Measurements from ENCODE around the gene TAB2.

Gene TAB2

GRCh38 chr6:149414821-149415220 lies 97.3 kb downstream of the TAB2 start:
- DNase-seq (ENCODE audit: low spot score): no peak
- no peak for TF ChIP-seq CTCF (IDR thresholded peaks at IDR 0.05; ENCODE audit: extremely low read depth, insufficient read depth, missing control alignments)
- in situ Hi-C loops (cut with MboI; ENCODE audit: low pct_unique_long_range_greater_than_20kb, low sequenced_read_pairs, unreplicated experiment): loop anchor here (10.0 kb wide), 1 partner anchor 230 kb away; no protein-coding TSS in a partner anchor

DNA sequence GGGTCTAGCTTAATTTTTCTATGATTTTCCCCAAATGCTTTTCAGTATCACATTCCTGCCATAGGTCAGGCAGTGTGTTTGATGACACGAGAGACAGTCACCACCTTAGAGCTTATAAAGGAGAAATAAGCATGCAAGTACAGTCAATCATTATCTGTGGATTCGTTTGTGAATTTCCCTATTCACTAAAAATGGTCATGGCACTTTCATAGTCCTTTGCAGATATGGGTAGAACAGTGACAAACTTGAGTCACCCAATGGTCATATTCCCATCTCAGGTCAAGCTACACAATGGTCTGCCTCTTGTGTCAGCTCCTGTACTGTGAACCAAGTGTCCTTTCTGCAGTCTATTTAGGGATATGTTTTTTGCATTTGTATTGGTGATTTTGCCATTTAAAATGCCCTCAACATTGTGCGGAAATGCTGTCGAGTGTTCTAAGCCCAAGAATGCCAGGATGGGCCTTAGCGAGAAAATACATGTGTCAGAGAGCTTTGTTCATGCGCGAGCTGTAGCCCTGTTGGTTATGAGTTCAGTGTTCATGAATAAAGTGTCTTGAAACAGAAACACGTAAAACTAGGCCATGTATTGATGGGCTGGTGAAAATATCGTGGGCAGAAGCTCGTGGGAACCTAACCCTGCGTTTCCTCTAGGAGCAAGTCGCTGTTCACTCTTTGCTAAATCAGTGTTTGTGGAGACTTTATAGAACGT lies 102.3 kb downstream of the TAB2 start:
- DNase-seq (ENCODE audit: low spot score): no peak
- TF ChIP-seq CTCF (IDR thresholded peaks at IDR 0.05; ENCODE audit: extremely low read depth, insufficient read depth, missing control alignments): no peak
- in situ Hi-C loops (cut with MboI; ENCODE audit: low pct_unique_long_range_greater_than_20kb, low sequenced_read_pairs, unreplicated experiment): loop anchor here (10.0 kb wide), 2 partner anchors 235 to 345 kb away; no protein-coding TSS in a partner anchor

DNA sequence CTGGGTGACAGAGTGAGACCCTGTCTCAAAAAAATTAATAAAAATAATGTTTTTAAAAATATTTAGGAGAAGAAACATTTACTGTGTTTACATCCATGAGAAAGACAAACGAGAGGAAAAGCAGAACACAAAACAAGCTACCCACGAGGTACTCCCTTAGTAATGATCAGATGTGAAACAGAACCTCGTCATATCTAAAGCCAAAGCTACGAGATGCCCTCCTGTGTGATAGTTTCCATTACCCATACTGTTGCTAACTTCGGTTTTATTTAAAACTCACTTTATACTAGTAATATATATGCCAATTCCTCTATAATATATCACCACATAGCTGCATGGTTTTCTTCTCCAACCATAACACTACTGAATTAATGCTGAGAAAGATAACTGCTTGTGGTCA lies 103.6 kb downstream of the TAB2 start:
- no peak for DNase-seq (ENCODE audit: low spot score)
- in situ Hi-C loops (cut with MboI; ENCODE audit: low pct_unique_long_range_greater_than_20kb, low sequenced_read_pairs, unreplicated experiment): loop anchor here (10.0 kb wide), 1 partner anchor 346 kb away; no protein-coding TSS in a partner anchor

GRCh38 chr6:149422581-149422980 lies 105.1 kb downstream of the TAB2 start:
- in situ Hi-C loops (cut with MboI; ENCODE audit: low pct_unique_long_range_greater_than_20kb, low sequenced_read_pairs, unreplicated experiment): loop anchor here (10.0 kb wide), 1 partner anchor 348 kb away; no protein-coding TSS in a partner anchor
- DNase-seq (ENCODE audit: low spot score): no peak
- TF ChIP-seq CTCF (IDR thresholded peaks at IDR 0.05; ENCODE audit: extremely low read depth, insufficient read depth, missing control alignments): no peak

More for the DNA sequence above, 103.6 kb downstream of the TAB2 start:
- TF ChIP-seq CTCF (IDR thresholded peaks at IDR 0.05; ENCODE audit: extremely low read depth, insufficient read depth, missing control alignments): no peak

- DNase-seq (ENCODE audit: low spot score): no peak
- in situ Hi-C loops (cut with MboI; ENCODE audit: low pct_unique_long_range_greater_than_20kb, low sequenced_read_pairs, unreplicated experiment): loop anchor here (10.0 kb wide), 1 partner anchor 349 kb away; no protein-coding TSS in a partner anchor
- TF ChIP-seq CTCF (IDR thresholded peaks at IDR 0.05; ENCODE audit: extremely low read depth, insufficient read depth, missing control alignments): no peak
Observed at GRCh38 chr6:149423964-149424440, 106.5 kb downstream of the TAB2 start.

DNA sequence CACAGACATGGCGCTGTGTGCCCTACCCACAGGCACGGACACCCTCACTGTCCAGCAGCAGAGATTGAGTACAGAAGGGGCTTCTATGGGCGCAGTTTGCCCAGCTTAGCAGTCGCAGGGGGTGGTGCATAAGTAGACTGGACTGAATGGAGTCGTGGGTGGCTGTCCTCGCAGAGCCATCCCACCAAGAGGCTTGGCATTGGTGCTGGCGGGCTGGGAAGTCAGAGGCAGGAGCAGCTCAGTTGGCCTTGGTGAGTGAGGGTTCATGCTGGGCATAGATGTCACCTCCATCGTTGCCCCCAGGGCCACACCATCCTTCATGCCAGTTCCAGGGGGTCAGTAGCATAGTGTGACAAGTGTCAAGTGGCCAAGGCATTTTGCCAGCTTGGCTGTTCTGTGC lies 107.7 kb downstream of the TAB2 start:
- TF ChIP-seq CTCF (IDR thresholded peaks at IDR 0.05; ENCODE audit: extremely low read depth, insufficient read depth, missing control alignments): no peak
- no peak for DNase-seq (ENCODE audit: low spot score)
- in situ Hi-C loops (cut with MboI; ENCODE audit: low pct_unique_long_range_greater_than_20kb, low sequenced_read_pairs, unreplicated experiment): loop anchor here (10.0 kb wide), 1 partner anchor 350 kb away; no protein-coding TSS in a partner anchor
